ENCODE results near the gene ZEB2.

- TF ChIP-seq SMC3 (conservative IDR thresholded peaks at IDR 0.05; ENCODE audit: poor library complexity), result no peak
- no peak for TF ChIP-seq RAD21 (conservative IDR thresholded peaks at IDR 0.05)
- no peak for TF ChIP-seq CTCF (IDR thresholded peaks at IDR 0.05; ENCODE audit: poor library complexity, severe bottlenecking)
- no peak for TF ChIP-seq POLR2AphosphoS5 (IDR thresholded peaks at IDR 0.05)
These were observed 110.7 kb downstream of the ZEB2 start for GRCh38 chr2:144409241-144409640.
